ENCODE results near the gene PTGER4. TPM values are rescaled to one million over a fixed set of nuclear protein-coding genes. Genes with fewer than 3 reads are reported as not detected.
"Not testable (repeated sequence)": the region's sequence is repeated elsewhere in the genome, so short reads cannot be mapped to it uniquely, and the experiment has no call there.

The PTGER4 gene
- total and polyA plus RNA-seq, 4 donors = 0.60 to 6.8 (median 2.8) TPM

- Histone ChIP-seq H3K4me1 (ENCODE audit: control insufficient read depth in 4 of 4, insufficient read depth in 4 of 4, low read length in 3 of 4) (peaks cover 2 to 13% (median 9%) of the 10 kb centered on the region in 4 donors), H3K27me3 (ENCODE audit: control insufficient read depth in 4 of 4, insufficient read depth in 4 of 4, low read length in 3 of 4) (no peaks in the 10 kb centered on the region), H3K9ac (ENCODE audit: low read depth in 1 of 2, low read length in 2 of 2) (no peak overlapping the region), H3K27ac (ENCODE audit: low read depth in 1 of 2, low read length in 2 of 2) (no peak overlapping the region), H3K36me3 (ENCODE audit: control insufficient read depth in 4 of 4, insufficient read depth in 3 of 4, low read depth in 1 of 4, low read length in 3 of 4) (peaks cover 0 to 7% (median 1%) of the 10 kb centered on the region in 4 donors), H3K9me3 (ENCODE audit: control insufficient read depth in 4 of 4, low read length in 3 of 4) (no peaks in the 10 kb centered on the region), H3K4me3 (ENCODE audit: low read depth in 1 of 3, low read length in 3 of 3) (no peak overlapping the region)
- TF ChIP-seq HNF4G (IDR thresholded peaks at IDR 0.05) = peak; percentile 69
- TF ChIP-seq JUND (IDR thresholded peaks at IDR 0.05) = no peak
- peak; percentile 38 for TF ChIP-seq SP1 (IDR thresholded peaks at IDR 0.05)
- no peak for TF ChIP-seq ATF3 (IDR thresholded peaks at IDR 0.05)
- peak; percentile 83 to 84 for TF ChIP-seq HNF4A (conservative IDR thresholded peaks at IDR 0.05)
- no peak for TF ChIP-seq GABPA (IDR thresholded peaks at IDR 0.05 in 1 of 2, conservative IDR thresholded peaks at IDR 0.05 in 1 of 2)
- peak in 1 of 2 donors; percentile 16 for TF ChIP-seq RXRA (IDR thresholded peaks at IDR 0.05)
- peak; percentile 83 for TF ChIP-seq YY1 (IDR thresholded peaks at IDR 0.05)
- TF ChIP-seq MAX (IDR thresholded peaks at IDR 0.05) = peak; percentile 25
- peak; percentile 37 for TF ChIP-seq FOXA2 (IDR thresholded peaks at IDR 0.05)
- DNase-seq (ENCODE audit: low spot score) = no peak
These were observed 40.4 kb downstream of the PTGER4 start for GRCh38 chr5:40720069-40720468.

DNA sequence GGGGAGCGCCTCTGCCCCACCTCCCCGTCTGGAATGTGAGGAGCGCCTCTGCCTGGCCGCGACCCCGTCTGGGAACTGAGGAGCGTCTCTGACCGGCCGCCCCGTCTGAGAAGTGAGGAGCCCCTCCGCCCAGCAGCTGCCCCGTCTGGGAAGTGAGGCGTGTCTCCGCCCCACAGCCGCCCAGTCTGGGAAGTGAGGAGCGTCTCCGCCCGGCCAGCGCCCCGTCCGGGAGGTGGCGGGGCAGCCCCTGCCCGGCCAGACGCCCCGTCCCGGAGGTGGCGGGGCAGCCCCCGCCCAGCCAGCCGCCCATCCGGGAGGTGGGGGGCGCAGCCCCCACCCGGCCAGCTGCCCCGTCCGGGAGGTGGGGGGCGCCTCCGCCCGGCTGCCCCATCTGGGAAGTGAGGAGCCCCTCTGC, 42.8 kb downstream of the PTGER4 start:
- not testable (repeated sequence) for H3K27ac ChIP-seq (ENCODE audit: low read depth in 1 of 2, low read length in 2 of 2); DNase-seq (ENCODE audit: low spot score); H3K27me3 ChIP-seq (ENCODE audit: control insufficient read depth in 4 of 4, insufficient read depth in 4 of 4, low read length in 3 of 4); H3K9me3 ChIP-seq (ENCODE audit: control insufficient read depth in 4 of 4, low read length in 3 of 4); H3K4me3 ChIP-seq (ENCODE audit: low read depth in 1 of 3, low read length in 3 of 3); H3K9ac ChIP-seq (ENCODE audit: low read depth in 1 of 2, low read length in 2 of 2); H3K36me3 ChIP-seq (ENCODE audit: control insufficient read depth in 4 of 4, insufficient read depth in 3 of 4, low read depth in 1 of 4, low read length in 3 of 4)
- peaks cover 0 to 10% (median 6%) of the 10 kb centered on the region in 4 donors for H3K4me1 ChIP-seq (ENCODE audit: control insufficient read depth in 4 of 4, insufficient read depth in 4 of 4, low read length in 3 of 4)
- 94% methylated on average over 37 of the region's 37 CpGs for WGBS

DNA sequence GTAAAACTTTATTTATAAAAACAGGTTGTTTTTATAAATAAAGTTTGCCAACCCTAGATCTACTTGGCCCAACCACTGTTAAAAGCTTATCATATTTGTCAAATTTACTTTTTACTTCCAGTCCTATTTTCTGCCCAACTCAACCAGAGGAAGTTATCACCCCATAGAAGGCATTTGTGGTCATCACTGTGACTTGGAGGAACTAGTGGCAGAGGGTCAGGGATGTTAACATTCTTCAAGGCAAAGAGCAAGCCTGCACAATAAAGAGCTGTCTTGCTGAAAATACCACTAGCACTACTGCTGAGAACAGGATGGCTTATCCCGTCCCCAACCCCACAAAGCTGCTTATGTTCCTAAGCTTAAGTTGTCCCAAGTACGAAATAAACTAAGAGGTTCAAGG, 53.7 kb downstream of the PTGER4 start:
- DNase-seq (ENCODE audit: low spot score) = no peak
- Histone ChIP-seq H3K9me3 (ENCODE audit: control insufficient read depth in 4 of 4, low read length in 3 of 4) (no peaks in the 10 kb centered on the region), H3K4me3 (ENCODE audit: low read depth in 1 of 3, low read length in 3 of 3) (no peak overlapping the region), H3K36me3 (ENCODE audit: control insufficient read depth in 4 of 4, insufficient read depth in 3 of 4, low read depth in 1 of 4, low read length in 3 of 4) (no peaks in the 10 kb centered on the region), H3K4me1 (ENCODE audit: control insufficient read depth in 4 of 4, insufficient read depth in 4 of 4, low read length in 3 of 4) (peaks cover 2 to 34% (median 24%) of the 10 kb centered on the region in 4 donors), H3K27ac (ENCODE audit: low read depth in 1 of 2, low read length in 2 of 2) (no peak overlapping the region), H3K27me3 (ENCODE audit: control insufficient read depth in 4 of 4, insufficient read depth in 4 of 4, low read length in 3 of 4) (no peaks in the 10 kb centered on the region), H3K9ac (ENCODE audit: low read depth in 1 of 2, low read length in 2 of 2) (no peak overlapping the region)
- WGBS = 80% methylated on average over 2 of the region's 2 CpGs
- TF ChIP-seq RAD21 (IDR thresholded peaks at IDR 0.05) (no peak), CTCF (IDR thresholded peaks at IDR 0.05; ENCODE audit: low read depth, low read length, missing input control) (no peak), SP1 (IDR thresholded peaks at IDR 0.05) (no peak), HNF4G (IDR thresholded peaks at IDR 0.05) (no peak), ATF3 (IDR thresholded peaks at IDR 0.05) (no peak), TAF1 (conservative IDR thresholded peaks at IDR 0.05) (no peak), NR2F2 (IDR thresholded peaks at IDR 0.05) (no peak), JUND (IDR thresholded peaks at IDR 0.05) (no peak), EGR1 (IDR thresholded peaks at IDR 0.05; ENCODE audit: low read depth in 2 of 2) (no peak), FOXA2 (IDR thresholded peaks at IDR 0.05) (no peak)
- TF ChIP-seq, protein P1, sequence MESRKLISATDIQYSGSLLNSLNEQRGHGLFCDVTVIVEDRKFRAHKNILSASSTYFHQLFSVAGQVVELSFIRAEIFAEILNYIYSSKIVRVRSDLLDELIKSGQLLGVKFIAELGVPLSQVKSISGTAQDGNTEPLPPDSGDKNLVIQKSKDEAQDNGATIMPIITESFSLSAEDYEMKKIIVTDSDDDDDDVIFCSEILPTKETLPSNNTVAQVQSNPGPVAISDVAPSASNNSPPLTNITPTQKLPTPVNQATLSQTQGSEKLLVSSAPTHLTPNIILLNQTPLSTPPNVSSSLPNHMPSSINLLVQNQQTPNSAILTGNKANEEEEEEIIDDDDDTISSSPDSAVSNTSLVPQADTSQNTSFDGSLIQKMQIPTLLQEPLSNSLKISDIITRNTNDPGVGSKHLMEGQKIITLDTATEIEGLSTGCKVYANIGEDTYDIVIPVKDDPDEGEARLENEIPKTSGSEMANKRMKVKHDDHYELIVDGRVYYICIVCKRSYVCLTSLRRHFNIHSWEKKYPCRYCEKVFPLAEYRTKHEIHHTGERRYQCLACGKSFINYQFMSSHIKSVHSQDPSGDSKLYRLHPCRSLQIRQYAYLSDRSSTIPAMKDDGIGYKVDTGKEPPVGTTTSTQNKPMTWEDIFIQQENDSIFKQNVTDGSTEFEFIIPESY (IDR thresholded peaks at IDR 0.05) = no peak
- TF ChIP-seq, protein P2, sequence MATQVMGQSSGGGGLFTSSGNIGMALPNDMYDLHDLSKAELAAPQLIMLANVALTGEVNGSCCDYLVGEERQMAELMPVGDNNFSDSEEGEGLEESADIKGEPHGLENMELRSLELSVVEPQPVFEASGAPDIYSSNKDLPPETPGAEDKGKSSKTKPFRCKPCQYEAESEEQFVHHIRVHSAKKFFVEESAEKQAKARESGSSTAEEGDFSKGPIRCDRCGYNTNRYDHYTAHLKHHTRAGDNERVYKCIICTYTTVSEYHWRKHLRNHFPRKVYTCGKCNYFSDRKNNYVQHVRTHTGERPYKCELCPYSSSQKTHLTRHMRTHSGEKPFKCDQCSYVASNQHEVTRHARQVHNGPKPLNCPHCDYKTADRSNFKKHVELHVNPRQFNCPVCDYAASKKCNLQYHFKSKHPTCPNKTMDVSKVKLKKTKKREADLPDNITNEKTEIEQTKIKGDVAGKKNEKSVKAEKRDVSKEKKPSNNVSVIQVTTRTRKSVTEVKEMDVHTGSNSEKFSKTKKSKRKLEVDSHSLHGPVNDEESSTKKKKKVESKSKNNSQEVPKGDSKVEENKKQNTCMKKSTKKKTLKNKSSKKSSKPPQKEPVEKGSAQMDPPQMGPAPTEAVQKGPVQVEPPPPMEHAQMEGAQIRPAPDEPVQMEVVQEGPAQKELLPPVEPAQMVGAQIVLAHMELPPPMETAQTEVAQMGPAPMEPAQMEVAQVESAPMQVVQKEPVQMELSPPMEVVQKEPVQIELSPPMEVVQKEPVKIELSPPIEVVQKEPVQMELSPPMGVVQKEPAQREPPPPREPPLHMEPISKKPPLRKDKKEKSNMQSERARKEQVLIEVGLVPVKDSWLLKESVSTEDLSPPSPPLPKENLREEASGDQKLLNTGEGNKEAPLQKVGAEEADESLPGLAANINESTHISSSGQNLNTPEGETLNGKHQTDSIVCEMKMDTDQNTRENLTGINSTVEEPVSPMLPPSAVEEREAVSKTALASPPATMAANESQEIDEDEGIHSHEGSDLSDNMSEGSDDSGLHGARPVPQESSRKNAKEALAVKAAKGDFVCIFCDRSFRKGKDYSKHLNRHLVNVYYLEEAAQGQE (IDR thresholded peaks at IDR 0.05) = no peak
